HUDEP-2 (cell line): ENCODE data around the gene PYCR2.
"Not testable (repeated sequence)": the region's sequence is repeated elsewhere in the genome, so short reads cannot be mapped to it uniquely, and the experiment has no call there.

ENCODE experiments used
- DNase-seq, 76 experiments: peaks; one replicate each; lab custom pipeline; 2025; ENCODE audit not compliant: unreplicated experiment in 76 of 76; lab: John Stamatoyannopoulos, UW

Gene PYCR2

DNA sequence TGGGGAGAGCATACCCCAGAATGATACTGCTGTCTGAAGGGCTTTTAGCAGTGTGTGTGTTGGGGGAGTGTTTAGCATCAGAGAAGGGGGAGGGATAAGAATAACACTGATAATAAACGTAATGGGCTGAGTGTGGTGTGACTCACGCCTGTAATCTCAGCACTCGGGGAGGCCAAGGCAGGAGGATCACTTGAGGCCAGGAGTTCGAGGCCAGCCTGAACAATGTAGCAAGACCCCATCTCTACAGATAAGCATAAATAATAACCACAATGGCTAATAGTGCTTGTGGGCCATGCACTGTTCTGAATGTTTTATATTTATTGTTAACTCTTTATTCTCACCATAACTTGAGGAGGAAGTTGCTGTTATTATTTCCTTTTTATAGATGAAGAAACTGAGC, 19.5 kb upstream of the PYCR2 start:
- no peak for DNase-seq

GRCh38 chr1:225942574-225942973, 18.5 kb upstream of the PYCR2 start:
- DNase-seq, result no peak

DNA sequence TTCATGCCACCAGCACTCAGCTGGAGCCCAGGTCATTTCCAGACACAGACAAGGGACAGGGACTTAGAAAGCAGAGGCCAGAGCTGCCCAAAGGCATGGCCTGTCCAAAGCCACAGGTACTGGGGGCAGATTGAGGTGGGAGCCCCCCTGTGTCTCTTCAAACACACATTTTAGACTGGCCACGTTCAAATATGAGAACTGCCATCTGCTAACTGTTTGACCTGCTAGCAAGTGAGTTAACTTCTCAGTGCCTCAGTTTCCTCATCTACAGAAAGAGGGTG, 17.8 kb upstream of the PYCR2 start:
- no peak for DNase-seq

GRCh38 chr1:225941187-225941941, 17.3 kb upstream of the PYCR2 start, which contains the start of gene LEFTY2:
TSS of gene LEFTY2 (minus strand) at chr1:225941220. CDS start at chr1:225941140, 80 bp downstream.
- DNase-seq, result no peak

DNA sequence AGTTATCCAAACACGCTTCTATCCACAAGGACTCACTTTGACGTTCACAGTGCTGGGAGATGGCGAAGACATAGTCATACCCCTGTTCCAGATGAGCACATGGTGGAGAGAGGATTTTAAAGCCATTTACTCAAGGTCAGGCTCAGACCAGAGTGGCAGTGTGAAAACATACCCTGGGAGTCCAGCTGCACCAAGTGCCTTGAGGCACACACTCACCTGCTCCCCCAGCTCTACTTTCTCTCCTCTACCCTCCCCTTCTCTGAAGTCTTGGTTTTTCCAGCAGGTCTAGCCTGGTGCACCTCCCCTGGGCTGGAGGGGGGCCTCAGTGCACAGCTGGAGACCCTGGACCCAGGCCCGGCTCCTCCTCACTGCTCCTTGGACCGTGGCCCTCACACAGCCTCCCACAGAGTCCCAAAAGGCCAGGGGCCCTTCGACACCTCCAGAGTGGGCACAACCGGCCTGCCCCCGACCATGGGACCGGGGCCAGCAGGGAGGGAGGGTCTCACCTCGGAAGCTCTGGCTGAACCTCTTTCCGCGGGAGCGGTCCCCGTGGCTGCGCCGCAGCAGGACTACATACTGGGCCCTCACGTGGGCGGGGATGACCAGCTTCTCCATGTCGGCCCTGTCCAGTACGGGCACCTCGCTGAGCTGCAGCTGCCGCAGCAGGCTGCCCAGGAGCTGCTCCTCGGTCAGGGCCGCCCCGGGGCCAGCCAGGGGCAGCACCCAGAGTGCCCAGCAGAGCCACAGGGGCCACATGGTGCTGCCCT, 16.5 kb upstream of the PYCR2 start:
- no peak for DNase-seq

DNA sequence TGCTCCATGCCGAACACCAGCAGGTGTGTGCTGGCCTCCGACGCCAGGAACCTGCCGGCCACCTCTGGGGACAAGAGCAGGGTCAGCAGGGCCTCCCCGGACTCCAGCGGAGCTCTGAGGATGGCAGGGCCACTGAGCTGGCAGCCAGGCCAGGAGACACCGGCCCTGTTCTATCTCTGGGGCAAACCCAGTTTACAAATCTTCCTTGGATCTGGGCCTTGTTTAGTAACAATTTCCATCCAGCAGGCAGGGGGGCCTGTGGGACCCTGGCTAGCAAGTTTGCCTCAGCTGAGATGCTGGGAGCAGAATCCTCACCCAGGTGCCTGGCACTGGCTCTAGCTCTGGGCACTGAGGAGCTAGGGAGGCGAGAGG, 15.9 kb upstream of the PYCR2 start:
- DNase-seq, result not testable (repeated sequence)

DNA sequence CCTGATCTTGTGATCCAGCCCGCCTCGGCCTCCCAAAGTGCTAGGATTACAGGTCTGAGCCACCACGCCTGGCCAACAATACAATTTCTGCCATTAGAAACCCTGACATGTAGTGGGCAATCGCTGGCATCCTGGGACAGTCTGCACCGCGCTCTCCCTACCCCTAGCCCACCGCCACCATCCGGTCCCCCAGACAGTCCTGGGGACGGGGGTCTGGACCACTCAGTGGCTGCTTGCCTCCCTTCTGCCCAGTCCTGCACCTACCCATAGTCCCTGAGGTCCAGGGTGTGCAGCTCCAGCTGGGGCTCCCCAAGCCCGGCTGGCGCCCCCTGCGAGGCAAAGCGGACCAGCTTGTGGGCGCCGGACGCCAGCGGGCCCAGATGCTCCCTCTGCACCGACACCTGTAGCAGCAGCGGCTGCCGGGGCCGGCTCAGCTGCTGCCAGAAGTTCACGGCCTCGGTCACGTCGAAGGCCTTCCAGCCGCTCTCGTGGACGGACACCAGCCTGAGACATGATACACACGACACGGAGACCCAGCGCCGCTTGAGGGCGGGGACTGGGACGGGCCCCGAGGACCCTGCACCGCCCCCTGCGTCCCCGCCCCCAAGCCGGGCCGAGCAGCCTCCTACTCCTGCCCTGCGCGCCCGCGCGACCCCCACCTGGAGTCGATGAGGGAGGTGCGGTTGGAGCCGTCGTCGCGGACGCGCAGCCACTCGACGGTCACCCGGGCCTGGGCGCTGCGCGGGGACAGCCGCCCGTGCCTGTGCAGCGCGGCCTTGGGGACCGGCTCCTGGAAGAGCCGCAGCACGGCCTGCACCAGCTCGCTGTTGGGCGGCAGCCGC, 15.3 kb upstream of the PYCR2 start:
- not testable (repeated sequence) for DNase-seq

GRCh38 chr1:225937048-225937968, 13.3 kb upstream of the PYCR2 start:
- DNase-seq, result no peak

DNA sequence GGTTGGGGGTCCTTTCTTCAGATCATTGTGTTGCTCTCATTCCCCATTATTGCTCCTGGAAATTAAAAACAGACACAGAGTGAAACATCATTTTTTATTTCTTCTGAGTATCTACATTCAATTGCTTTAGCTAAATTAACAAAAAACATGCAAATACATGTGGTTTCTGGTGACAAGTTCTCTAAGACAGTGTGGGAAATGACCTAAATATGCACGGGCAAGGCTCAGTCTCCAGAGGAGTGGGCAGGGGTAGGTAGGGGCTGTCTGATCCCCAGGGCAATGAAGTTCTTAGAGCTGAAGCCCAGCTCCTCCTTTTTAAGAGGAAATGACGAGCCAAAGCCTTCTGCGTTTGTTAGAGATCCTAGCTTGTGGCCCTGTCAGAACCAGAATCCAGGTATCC, 12.5 kb upstream of the PYCR2 start:
- DNase-seq, result no peak

- DNase-seq, result not testable (repeated sequence)
These were observed 12.0 kb upstream of the PYCR2 start for GRCh38 chr1:225936086-225936485.

GRCh38 chr1:225934711-225935110, 10.7 kb upstream of the PYCR2 start:
- DNase-seq, result no peak

DNA sequence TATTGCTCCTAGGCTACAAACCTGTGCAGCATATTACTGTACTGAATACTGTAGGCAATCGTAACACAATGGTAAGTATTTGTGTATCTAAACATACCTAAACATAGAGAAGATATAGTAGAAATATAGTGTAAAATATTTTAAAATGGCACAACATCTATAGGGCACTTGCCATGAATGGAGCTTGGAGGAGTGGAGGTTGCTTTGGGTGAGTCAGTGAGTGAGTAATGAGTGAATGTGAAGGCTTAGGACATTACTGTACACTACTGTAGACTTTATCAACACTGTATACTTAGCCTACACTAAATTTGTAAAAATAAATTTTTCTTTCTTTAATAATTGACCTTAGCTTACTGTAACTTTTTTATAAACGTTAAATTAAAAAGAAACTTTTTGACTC, 9.0 kb upstream of the PYCR2 start:
- peak in 1 of 76 experiments; percentile 3 for DNase-seq

DNA sequence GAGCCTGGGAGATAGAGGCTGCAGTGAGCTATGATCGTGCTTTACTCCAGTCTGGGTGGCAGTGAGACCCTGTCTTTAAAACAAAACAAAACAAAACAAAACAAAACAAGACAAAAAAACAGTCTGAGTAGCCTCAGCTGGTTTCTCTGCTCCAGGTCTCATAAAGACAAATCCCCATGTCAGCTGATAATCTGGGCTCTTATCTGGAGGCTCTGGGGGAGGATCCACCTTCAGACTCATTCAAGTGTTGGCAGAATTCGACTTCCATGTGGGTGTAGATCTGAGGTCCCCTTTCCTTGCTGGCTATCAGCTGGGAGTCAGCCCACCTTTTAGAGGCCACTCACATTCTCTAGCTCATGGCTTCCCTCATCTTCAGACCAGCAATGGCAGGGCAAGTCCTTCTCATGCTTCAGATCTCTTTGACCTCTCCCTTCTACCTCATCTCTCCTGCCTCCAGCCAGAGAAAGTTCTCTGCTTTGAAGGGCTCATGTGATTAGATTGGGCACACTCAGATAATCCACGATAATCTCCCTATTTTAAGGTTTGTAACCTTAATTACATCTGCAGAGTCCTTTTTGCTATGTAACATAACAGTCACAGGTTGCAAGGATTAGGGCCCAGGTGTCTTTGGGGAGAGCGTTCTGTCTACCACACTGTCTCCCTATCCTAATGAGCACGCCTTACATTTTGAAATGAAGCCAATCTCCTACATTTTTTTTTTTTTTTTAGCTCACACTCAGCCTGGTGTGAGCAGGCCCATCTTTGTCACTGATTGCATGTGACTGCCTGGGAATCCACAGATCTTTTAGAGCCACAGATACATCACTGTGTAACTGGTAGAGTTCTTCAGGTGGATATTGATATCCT, 7.5 kb upstream of the PYCR2 start:
- peak in 55 of 76 experiments; percentile 8 to 76 (median 33) for DNase-seq

GRCh38 chr1:225930566-225930965, 6.5 kb upstream of the PYCR2 start:
- DNase-seq, result no peak

DNA sequence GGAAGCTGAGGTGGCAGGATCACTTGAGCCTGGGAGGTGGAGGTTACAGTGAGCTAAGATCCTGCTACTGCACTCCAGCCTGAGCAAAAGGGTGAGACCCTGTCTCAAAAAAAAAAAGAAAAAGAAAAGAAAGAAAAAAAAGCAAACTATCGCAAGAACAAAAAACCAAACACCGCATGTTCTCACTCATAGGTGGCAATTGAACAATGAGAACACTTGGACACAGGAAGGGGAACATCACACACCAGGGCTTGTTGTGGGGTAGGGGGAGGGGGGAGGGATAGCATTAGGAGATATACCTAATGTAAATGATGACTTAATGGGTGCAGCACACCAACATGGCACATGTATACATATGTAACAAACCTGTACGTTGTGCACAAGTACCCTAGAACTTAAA, 5.4 kb upstream of the PYCR2 start:
- DNase-seq, result not testable (repeated sequence)

GRCh38 chr1:225928186-225929175, 4.4 kb upstream of the PYCR2 start:
- peak; percentile 22 to 94 (median 78) for DNase-seq

GRCh38 chr1:225926551-225927113, 2.6 kb upstream of the PYCR2 start:
- DNase-seq, result peak in 2 of 76 experiments; percentile 10 to 22

DNA sequence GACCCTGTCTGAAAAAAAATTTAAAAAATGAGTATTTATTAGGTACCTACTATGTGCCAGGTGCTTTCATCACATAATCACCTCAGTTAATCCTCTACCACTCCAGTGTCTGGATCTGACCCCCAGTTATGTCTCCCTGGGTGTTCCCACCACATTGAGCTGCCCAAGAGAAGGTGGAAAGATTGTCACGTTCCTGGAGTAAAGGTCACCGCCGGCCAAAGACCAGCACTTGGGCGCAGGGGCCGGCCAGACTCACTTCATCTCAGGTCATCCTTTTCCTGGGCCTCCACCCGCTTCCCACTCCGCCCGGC, 714 bp downstream of the PYCR2 start:
- peak in 1 of 76 experiments; percentile 15 for DNase-seq
